Measurements from ENCODE around the gene CDH4.

DNA sequence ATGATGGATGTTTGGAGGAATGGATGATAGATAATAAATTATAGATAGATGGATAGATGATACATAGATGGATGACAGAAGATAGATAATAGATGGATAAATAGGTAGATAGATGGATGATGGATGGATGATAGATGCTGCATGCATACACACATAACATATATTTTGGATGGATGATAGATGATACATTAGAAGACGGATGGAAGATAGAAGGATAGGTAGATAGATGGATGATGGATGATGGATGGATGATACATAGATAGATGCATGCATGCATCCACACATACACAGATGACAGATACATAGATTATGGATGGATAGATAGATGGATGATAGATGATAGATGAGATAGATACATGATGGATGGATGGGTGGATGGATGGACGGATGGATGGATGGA is 425.9 kb downstream of the CDH4 start:
- TF ChIP-seq, protein P1, sequence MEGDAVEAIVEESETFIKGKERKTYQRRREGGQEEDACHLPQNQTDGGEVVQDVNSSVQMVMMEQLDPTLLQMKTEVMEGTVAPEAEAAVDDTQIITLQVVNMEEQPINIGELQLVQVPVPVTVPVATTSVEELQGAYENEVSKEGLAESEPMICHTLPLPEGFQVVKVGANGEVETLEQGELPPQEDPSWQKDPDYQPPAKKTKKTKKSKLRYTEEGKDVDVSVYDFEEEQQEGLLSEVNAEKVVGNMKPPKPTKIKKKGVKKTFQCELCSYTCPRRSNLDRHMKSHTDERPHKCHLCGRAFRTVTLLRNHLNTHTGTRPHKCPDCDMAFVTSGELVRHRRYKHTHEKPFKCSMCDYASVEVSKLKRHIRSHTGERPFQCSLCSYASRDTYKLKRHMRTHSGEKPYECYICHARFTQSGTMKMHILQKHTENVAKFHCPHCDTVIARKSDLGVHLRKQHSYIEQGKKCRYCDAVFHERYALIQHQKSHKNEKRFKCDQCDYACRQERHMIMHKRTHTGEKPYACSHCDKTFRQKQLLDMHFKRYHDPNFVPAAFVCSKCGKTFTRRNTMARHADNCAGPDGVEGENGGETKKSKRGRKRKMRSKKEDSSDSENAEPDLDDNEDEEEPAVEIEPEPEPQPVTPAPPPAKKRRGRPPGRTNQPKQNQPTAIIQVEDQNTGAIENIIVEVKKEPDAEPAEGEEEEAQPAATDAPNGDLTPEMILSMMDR (IDR thresholded peaks at IDR 0.05; ENCODE audit: insufficient read depth, low read length): no peak
- TF ChIP-seq GABPA (IDR thresholded peaks at IDR 0.05; ENCODE audit: low read depth): no peak
- TF ChIP-seq POLR2AphosphoS5 (IDR thresholded peaks at IDR 0.05; ENCODE audit: low read depth): no peak
